NOMO-1 (cell line): ENCODE data around the gene TSNAXIP1.

ENCODE experiments used
- DNase-seq, 2 experiments: peaks; one replicate each; lab custom pipeline; 2025; ENCODE audit not compliant: unreplicated experiment in 2 of 2; lab: John Stamatoyannopoulos, UW

The TSNAXIP1 gene

GRCh38 chr16:67806428-67807147, at the start of gene TSNAXIP1, which contains the start of gene RANBP10:
TSNAXIP1 (plus strand) TSS chr16:67806889; CDS start chr16:67807150, 261 bp downstream.
RANBP10 (minus strand) TSS chr16:67806560; CDS start chr16:67806536, 24 bp downstream.
- peak; percentile 98 to 99 for DNase-seq

- DNase-seq = no peak
These were observed 48.7 kb upstream of the TSNAXIP1 start for GRCh38 chr16:67758006-67758405.

DNA sequence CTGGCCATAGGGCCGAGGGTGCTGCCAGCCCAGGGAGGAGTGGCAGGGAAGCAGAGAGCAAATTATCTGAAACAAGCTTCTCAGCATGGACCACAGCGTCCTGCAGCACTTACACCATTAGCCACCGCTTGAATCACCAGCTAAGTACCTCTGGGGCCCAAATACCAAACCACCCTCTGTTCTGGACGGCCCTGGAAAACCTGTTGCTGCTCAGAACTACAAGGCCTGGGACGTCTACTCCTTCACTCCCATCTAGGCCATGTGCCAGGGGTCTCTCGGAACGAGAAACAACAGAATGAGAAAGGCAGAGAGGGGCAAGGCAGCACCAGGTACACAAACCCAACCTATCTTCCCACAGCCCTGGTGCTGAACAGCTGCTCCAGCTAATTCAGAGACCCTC, 47.7 kb upstream of the TSNAXIP1 start:
- DNase-seq = no peak

DNA sequence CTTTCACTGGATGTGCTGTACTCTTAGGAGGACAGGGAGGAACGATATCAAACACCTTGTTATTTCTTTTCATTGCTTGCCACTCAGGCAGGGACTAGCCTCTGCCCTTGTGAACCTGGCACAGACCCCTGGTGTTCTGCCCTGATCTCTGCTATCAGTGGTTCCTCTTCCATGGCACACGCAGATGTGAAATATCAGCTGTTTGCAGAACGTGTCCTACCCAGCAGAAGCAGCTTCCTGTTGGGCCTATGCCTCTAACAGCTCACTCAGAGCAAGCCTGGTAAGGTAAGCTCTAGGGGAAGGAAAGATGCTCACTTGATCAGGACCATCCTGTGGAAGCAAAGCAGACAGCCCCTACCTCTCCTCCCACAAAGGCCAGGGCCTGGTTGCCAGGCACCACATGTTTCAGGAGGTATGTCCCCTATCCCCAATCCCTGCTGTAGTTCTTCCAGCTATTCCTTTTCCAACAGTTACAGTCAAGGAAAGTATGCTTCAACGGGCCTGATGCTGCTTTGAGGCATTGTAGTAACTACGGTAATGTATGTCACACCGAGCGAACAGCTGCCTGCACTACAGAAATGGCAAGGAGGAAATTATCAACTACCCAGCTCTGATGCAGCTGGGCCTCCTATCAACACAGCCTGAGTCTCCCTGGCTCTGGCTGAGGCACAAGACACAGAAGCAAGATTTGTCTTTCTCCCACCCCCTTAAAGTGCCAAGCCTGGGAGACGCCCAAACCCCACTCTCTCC, 46.3 kb upstream of the TSNAXIP1 start:
- peak in 1 of 2 experiments; percentile 9 for DNase-seq

DNA sequence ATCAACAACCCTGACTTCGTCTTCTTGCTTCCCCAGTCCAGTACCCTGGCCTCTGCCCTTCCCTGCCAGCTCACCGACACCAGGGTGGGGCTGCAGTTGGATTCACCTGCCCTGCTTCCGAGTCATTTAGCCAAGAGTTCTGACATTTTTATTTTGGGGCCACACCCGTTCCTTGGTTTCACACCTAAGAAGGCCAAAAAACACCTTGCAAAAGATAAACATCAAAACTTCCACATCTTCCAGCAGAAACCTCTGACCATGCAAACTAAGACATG, 45.8 kb upstream of the TSNAXIP1 start:
- DNase-seq = no peak

DNA sequence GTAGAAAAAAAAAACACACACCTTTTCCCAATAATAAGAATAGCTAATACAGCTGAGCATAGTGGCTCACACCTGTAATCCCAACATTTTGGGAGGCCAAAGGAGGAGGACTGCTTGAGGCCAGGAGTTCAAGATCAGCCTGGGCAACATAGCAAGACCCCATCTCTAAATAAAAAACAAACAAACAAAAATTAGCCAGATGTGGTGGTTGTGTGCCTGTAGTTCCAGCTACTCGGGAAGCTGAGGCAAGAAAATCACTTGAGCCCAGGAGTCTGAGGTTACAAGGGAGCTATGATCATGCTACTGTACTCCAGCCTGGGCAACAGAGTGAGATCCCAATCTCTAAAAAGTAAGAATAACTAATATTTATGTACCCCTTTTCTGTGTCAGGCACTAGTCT, 44.8 kb upstream of the TSNAXIP1 start:
- no peak for DNase-seq

- DNase-seq = no peak
These were observed 44.3 kb upstream of the TSNAXIP1 start for GRCh38 chr16:67762385-67762784.

GRCh38 chr16:67763066-67763465, 43.6 kb upstream of the TSNAXIP1 start:
- DNase-seq = no peak

GRCh38 chr16:67764158-67764667, 42.5 kb upstream of the TSNAXIP1 start:
- DNase-seq = no peak

- DNase-seq = no peak
These were observed 40.4 kb upstream of the TSNAXIP1 start for GRCh38 chr16:67766291-67766690.

GRCh38 chr16:67767953-67768352, 38.7 kb upstream of the TSNAXIP1 start:
- no peak for DNase-seq

- DNase-seq = no peak
These were observed 36.2 kb upstream of the TSNAXIP1 start for GRCh38 chr16:67770346-67770991.

GRCh38 chr16:67773099-67773498, 33.6 kb upstream of the TSNAXIP1 start:
- no peak for DNase-seq

- DNase-seq = no peak
These were observed 32.9 kb upstream of the TSNAXIP1 start for GRCh38 chr16:67773569-67774456.

- DNase-seq = no peak
These were observed 32.2 kb upstream of the TSNAXIP1 start for GRCh38 chr16:67774457-67774853.

DNA sequence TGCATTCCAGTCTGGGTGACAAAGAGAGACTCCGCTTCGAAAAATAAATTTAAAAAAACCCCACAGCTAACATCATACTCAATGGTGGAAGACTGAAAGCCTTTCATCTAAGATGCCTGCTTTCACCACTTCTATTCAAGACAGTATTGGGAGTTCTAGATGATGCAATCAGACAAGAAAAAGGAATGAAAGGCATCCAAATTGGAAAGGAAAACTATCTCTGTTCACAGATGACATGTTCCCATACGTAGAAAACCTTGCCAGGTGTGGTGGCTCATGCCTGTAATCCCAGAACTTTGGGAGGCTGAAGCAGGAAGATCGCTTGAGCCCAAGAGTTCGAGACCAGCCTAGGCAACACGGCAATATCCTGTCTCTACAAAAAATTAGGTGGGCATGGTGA, 31.4 kb upstream of the TSNAXIP1 start:
- no peak for DNase-seq

- no peak for DNase-seq
These were observed 27.3 kb upstream of the TSNAXIP1 start for GRCh38 chr16:67779256-67780014.

- no peak for DNase-seq
These were observed 25.7 kb upstream of the TSNAXIP1 start for GRCh38 chr16:67780847-67781564.

DNA sequence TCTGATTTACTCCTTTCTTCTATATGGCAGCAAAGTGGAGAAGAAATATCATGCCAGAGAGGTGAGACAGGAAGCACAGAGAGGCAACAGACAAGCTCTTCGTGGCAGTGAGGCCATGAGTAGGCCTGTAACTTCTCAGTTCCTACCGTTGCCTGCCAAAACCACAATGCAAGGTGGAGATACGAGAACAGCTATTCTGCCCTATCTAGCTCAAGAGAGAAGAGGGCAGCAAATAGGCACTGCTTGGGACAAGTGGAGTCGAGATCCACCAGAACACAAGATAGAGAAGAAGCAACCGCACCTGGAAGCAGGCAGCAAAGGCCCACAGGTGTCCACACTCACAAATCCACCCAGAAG, 25.1 kb upstream of the TSNAXIP1 start:
- DNase-seq = no peak
